HEK293 (cell line): ENCODE results near the gene RPL12.

Experiments used
- CTCF ChIA-PET: fragments of 350-600 bp; formaldehyde crosslinking; extraction: SDS; loops from one replicate; lab custom pipeline; 2021; ENCODE audit warnings: antibody characterized with exemption; lab: Yijun Ruan, JAX
- POLR2A ChIA-PET: fragments of 300-600 bp; formaldehyde crosslinking; extraction: SDS; loops from one replicate; lab custom pipeline; 2020; ENCODE audit warnings: antibody characterized with exemption, inconsistent platforms; lab: Yijun Ruan, JAX
- H3K27ac ChIP-seq: fragments of 200-500 bp; sonication (Bioruptor generic); 2 replicates; pipeline ENCODE4 v1.5.1; 2014; ENCODE audit warnings: low read depth, low read length, control low read depth, inconsistent platforms; ENCODE audit errors: extremely low read depth
- H3K36me3 ChIP-seq, 2 experiments: fragments of 200-500 bp in 1 of 2; sonication (Bioruptor generic) in 1 of 2; 1 replicate in 1 of 2; 2 replicates in 1 of 2; pipeline ENCODE4 v1.5.1; 2014 to 2017; ENCODE audit warnings: inconsistent platforms in 2 of 2, low read length in 2 of 2; ENCODE audit not compliant: control insufficient read depth in 2 of 2, insufficient read depth in 1 of 2
- H3K4me1 ChIP-seq: fragments of 200-500 bp; sonication (Bioruptor generic); 2 replicates; pipeline ENCODE4 v1.5.1; 2014; ENCODE audit warnings: mild to moderate bottlenecking, low read length, inconsistent platforms; ENCODE audit not compliant: control insufficient read depth, insufficient read depth
- H3K4me3 ChIP-seq: 2 replicates; pipeline ENCODE4 v1.5.1; 2011; ENCODE audit warnings: low read depth, mild to moderate bottlenecking, control low read depth, low read length, moderate library complexity
- H3K9me3 ChIP-seq: fragments of 200-500 bp; sonication (Bioruptor generic); 2 replicates; pipeline ENCODE4 v1.5.1; 2014; ENCODE audit warnings: low read depth, low read length, inconsistent platforms; ENCODE audit not compliant: control insufficient read depth, insufficient read depth
- BCL11B ChIP-seq: fragments of 450-650 bp; formaldehyde crosslinking; IDR thresholded peaks from 2 replicates; pipeline ENCODE4 v1.5.1; 2016; ENCODE audit warnings: low read depth, missing biosample characterization, missing genetic modification characterization
- EGR2 ChIP-seq: fragments of 450-650 bp; formaldehyde crosslinking; IDR thresholded peaks from 2 replicates; pipeline ENCODE4 v1.5.1; 2016; ENCODE audit warnings: low read depth, missing biosample characterization, missing genetic modification characterization
- ZNF211 ChIP-seq: fragments of 450-650 bp; formaldehyde crosslinking; IDR thresholded peaks from 2 replicates; pipeline ENCODE4 v1.5.1; 2016; ENCODE audit warnings: low read depth, missing biosample characterization, missing genetic modification characterization
- ZNF335 ChIP-seq: fragments of 450-650 bp; formaldehyde crosslinking; conservative IDR thresholded peaks from 2 replicates; pipeline ENCODE4 v1.5.1; 2016; ENCODE audit warnings: missing biosample characterization, missing genetic modification characterization
- ZNF394 ChIP-seq: fragments of 450-650 bp; formaldehyde crosslinking; IDR thresholded peaks from 2 replicates; pipeline ENCODE4 v1.5.1; 2016; ENCODE audit warnings: missing biosample characterization, missing genetic modification characterization, mild to moderate bottlenecking, moderate library complexity, borderline replicate concordance
- ZNF600 ChIP-seq: fragments of 450-650 bp; formaldehyde crosslinking; IDR thresholded peaks from 2 replicates; pipeline ENCODE4 v1.5.1; 2016; ENCODE audit warnings: missing biosample characterization, missing genetic modification characterization
- ZNF654 ChIP-seq: fragments of 450-650 bp; formaldehyde crosslinking; IDR thresholded peaks from 2 replicates; pipeline ENCODE4 v1.5.1; 2016; ENCODE audit warnings: low read depth, missing biosample characterization, missing genetic modification characterization
- ZNF664 ChIP-seq: fragments of 450-650 bp; formaldehyde crosslinking; IDR thresholded peaks from 2 replicates; pipeline ENCODE4 v1.5.1; 2016; ENCODE audit warnings: missing biosample characterization, missing genetic modification characterization
- ZNF701 ChIP-seq: fragments of 450-650 bp; formaldehyde crosslinking; IDR thresholded peaks from 2 replicates; pipeline ENCODE4 v1.5.1; 2016; ENCODE audit warnings: missing biosample characterization, missing genetic modification characterization
- TF ChIP-seq, protein P1 (sequence below): fragments of 450-650 bp; formaldehyde crosslinking; IDR thresholded peaks from 2 replicates; pipeline ENCODE4 v1.5.1; 2016; ENCODE audit warnings: missing biosample characterization, missing genetic modification characterization
- TF ChIP-seq, protein P2 (sequence below): fragments of 450-650 bp; formaldehyde crosslinking; IDR thresholded peaks from 2 replicates; pipeline ENCODE4 v1.5.1; 2016; ENCODE audit warnings: missing biosample characterization, missing genetic modification characterization
- TF ChIP-seq, protein P3 (sequence below): fragments of 450-650 bp; formaldehyde crosslinking; IDR thresholded peaks from 2 replicates; pipeline ENCODE4 v1.5.1; 2017; ENCODE audit warnings: missing biosample characterization, missing genetic modification characterization
- TF ChIP-seq, protein P4 (sequence below): fragments of 450-650 bp; formaldehyde crosslinking; IDR thresholded peaks from 2 replicates; pipeline ENCODE4 v1.5.1; 2016; ENCODE audit warnings: missing biosample characterization, missing genetic modification characterization
- TF ChIP-seq, protein P5 (sequence below): fragments of 450-650 bp; formaldehyde crosslinking; IDR thresholded peaks from 2 replicates; pipeline ENCODE4 v1.5.1; 2017; ENCODE audit warnings: missing biosample characterization, missing genetic modification characterization

Gene RPL12

DNA sequence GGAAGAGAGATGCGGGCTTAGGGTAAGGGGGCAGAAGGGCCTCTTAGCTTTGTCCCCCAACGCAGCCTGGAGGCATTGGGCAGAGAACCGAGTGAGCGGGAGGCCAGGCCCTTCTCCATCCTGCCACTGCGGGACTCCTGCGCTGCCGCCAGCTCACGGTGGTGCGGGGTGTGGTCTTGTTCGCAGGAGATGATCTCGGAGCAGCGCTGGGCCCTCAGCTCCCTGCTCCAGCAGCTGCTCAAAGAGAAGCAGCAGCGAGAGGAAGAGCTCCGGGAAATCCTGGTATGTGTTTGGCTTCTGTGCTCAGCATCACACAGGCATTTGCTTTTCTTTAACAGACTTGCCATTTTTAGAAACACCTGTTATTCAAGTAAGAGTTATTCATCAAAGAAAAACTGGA lies 41.4 kb upstream of the RPL12 start:
- Histone ChIP-seq H3K9me3 (no peaks in the 10 kb centered on the region), H3K4me1 (no peaks in the 10 kb centered on the region), H3K27ac (no peak overlapping the region), H3K4me3 (no peak overlapping the region), H3K36me3 (peaks cover 0 to 70% of the 10 kb centered on the region in 2 experiments; a peak in 2 of 3 replicates)
- POLR2A ChIA-PET = interaction anchor here (0.6 kb wide), 1 partner anchor 85 kb away, joined by 5 read pairs; no protein-coding TSS in a partner anchor
- CTCF ChIA-PET = interaction anchor here (0.5 to 1.9 kb wide), 2 partner anchors 11 to 1265 kb away, joined by 3 to 9 read pairs; no protein-coding TSS in a partner anchor
- TF ChIP-seq, protein P1, sequence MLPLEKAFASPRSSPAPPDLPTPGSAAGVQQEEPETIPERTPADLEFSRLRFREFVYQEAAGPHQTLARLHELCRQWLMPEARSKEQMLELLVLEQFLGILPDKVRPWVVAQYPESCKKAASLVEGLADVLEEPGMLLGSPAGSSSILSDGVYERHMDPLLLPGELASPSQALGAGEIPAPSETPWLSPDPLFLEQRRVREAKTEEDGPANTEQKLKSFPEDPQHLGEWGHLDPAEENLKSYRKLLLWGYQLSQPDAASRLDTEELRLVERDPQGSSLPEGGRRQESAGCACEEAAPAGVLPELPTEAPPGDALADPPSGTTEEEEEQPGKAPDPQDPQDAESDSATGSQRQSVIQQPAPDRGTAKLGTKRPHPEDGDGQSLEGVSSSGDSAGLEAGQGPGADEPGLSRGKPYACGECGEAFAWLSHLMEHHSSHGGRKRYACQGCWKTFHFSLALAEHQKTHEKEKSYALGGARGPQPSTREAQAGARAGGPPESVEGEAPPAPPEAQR (tag by site-specific recombination) = no peak
- TF ChIP-seq, protein P2, sequence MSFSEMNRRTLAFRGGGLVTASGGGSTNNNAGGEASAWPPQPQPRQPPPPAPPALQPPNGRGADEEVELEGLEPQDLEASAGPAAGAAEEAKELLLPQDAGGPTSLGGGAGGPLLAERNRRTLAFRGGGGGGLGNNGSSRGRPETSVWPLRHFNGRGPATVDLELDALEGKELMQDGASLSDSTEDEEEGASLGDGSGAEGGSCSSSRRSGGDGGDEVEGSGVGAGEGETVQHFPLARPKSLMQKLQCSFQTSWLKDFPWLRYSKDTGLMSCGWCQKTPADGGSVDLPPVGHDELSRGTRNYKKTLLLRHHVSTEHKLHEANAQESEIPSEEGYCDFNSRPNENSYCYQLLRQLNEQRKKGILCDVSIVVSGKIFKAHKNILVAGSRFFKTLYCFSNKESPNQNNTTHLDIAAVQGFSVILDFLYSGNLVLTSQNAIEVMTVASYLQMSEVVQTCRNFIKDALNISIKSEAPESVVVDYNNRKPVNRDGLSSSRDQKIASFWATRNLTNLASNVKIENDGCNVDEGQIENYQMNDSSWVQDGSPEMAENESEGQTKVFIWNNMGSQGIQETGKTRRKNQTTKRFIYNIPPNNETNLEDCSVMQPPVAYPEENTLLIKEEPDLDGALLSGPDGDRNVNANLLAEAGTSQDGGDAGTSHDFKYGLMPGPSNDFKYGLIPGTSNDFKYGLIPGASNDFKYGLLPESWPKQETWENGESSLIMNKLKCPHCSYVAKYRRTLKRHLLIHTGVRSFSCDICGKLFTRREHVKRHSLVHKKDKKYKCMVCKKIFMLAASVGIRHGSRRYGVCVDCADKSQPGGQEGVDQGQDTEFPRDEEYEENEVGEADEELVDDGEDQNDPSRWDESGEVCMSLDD = no peak
- TF ChIP-seq, protein P3, sequence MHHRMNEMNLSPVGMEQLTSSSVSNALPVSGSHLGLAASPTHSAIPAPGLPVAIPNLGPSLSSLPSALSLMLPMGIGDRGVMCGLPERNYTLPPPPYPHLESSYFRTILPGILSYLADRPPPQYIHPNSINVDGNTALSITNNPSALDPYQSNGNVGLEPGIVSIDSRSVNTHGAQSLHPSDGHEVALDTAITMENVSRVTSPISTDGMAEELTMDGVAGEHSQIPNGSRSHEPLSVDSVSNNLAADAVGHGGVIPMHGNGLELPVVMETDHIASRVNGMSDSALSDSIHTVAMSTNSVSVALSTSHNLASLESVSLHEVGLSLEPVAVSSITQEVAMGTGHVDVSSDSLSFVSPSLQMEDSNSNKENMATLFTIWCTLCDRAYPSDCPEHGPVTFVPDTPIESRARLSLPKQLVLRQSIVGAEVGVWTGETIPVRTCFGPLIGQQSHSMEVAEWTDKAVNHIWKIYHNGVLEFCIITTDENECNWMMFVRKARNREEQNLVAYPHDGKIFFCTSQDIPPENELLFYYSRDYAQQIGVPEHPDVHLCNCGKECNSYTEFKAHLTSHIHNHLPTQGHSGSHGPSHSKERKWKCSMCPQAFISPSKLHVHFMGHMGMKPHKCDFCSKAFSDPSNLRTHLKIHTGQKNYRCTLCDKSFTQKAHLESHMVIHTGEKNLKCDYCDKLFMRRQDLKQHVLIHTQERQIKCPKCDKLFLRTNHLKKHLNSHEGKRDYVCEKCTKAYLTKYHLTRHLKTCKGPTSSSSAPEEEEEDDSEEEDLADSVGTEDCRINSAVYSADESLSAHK (tag by site-specific recombination) = no peak
- no peak for TF ChIP-seq ZNF600 (tag by site-specific recombination)
- TF ChIP-seq, protein P4, sequence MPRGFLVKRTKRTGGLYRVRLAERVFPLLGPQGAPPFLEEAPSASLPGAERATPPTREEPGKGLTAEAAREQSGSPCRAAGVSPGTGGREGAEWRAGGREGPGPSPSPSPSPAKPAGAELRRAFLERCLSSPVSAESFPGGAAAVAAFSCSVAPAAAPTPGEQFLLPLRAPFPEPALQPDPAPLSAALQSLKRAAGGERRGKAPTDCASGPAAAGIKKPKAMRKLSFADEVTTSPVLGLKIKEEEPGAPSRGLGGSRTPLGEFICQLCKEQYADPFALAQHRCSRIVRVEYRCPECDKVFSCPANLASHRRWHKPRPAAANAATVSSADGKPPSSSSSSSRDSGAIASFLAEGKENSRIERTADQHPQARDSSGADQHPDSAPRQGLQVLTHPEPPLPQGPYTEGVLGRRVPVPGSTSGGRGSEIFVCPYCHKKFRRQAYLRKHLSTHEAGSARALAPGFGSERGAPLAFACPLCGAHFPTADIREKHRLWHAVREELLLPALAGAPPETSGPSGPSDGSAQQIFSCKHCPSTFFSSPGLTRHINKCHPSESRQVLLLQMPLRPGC = no peak

DNA sequence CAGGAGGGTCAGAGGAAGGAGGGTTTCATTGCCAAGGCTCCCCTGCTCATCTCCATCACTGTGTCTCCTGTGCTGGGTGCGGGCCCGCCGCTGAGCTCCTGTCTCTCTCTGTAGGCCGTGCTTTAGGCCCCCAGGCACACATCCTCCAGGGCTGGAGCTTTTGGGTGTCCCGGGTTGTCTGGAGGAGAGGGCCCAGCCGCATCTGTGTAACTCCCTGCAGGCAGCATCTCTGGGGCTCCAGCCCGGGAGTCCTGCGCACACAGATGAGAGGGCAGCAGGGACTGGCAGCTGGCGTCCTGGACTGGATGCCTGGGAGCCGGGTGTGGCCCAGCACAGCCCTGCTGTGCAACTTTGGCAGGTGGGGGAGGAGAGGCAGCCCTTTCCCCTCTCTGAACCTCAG lies 40.3 kb upstream of the RPL12 start:
- H3K27ac ChIP-seq = no peak overlapping the region
- ChIA-PET CTCF (no interaction called here), POLR2A (interaction anchor here (1.3 kb wide), 1 partner anchor 12 kb away, joined by 3 read pairs; no protein-coding TSS in a partner anchor)
- peaks cover 0 to 66% of the 10 kb centered on the region in 2 experiments; a peak in 2 of 3 replicates for H3K36me3 ChIP-seq
- no peaks in the 10 kb centered on the region for H3K9me3 ChIP-seq
- H3K4me1 ChIP-seq = no peaks in the 10 kb centered on the region
- TF ChIP-seq ZNF394 (tag by site-specific recombination) = no peak
- TF ChIP-seq ZNF211 = no peak
- TF ChIP-seq ZNF335 (tag by site-specific recombination) = no peak
- TF ChIP-seq EGR2 (tag by site-specific recombination) = no peak
- no peak for TF ChIP-seq ZNF664 (tag by site-specific recombination)
- TF ChIP-seq ZNF654 = no peak
- no peak for TF ChIP-seq ZNF701 (tag by site-specific recombination)
- TF ChIP-seq BCL11B = no peak
- TF ChIP-seq, protein P5, sequence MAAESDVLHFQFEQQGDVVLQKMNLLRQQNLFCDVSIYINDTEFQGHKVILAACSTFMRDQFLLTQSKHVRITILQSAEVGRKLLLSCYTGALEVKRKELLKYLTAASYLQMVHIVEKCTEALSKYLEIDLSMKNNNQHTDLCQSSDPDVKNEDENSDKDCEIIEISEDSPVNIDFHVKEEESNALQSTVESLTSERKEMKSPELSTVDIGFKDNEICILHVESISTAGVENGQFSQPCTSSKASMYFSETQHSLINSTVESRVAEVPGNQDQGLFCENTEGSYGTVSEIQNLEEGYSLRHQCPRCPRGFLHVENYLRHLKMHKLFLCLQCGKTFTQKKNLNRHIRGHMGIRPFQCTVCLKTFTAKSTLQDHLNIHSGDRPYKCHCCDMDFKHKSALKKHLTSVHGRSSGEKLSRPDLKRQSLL (tag by site-specific recombination) = no peak
- no peak overlapping the region for H3K4me3 ChIP-seq
